GM18519 (cell line): ENCODE measurements around the gene NHSL1.

Experiments used
- ATAC-seq: cut with Tn5 transposase; IDR thresholded peaks from one replicate; pipeline ENCODE4 v1.9.1; 2021; ENCODE audit warnings: mild to moderate bottlenecking, moderate library complexity; ENCODE audit not compliant: unreplicated experiment, low FRiP score

NHSL1 gene

DNA sequence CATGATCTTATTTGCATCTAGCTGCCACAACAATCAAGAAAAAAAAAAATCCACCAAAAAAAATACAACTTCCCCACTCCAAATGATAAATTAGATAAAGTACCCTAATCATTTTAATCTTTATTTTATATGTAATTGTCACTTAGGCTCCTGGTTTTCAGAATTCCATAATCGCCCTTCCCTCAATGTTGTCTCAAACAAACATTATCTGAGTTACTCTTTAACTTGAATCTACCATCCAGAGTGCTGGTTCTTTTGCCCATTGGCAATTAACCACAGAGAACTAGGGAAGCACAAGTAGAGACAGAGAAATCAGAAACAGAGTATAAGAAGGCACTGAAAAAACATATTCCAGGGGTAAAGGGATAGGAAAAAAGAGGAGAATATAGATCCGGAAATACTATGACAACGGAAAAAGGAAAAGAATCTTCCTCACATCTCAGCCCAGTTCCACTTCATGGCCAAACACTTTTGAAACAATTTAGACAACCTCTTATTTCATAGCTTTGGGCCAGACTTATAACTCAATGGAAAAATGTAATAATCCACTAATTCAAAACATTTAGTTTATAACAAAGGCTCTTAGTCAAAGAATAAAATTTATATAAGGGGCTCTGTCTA is 861 bp upstream of the NHSL1 start:
- ATAC-seq: no peak

DNA sequence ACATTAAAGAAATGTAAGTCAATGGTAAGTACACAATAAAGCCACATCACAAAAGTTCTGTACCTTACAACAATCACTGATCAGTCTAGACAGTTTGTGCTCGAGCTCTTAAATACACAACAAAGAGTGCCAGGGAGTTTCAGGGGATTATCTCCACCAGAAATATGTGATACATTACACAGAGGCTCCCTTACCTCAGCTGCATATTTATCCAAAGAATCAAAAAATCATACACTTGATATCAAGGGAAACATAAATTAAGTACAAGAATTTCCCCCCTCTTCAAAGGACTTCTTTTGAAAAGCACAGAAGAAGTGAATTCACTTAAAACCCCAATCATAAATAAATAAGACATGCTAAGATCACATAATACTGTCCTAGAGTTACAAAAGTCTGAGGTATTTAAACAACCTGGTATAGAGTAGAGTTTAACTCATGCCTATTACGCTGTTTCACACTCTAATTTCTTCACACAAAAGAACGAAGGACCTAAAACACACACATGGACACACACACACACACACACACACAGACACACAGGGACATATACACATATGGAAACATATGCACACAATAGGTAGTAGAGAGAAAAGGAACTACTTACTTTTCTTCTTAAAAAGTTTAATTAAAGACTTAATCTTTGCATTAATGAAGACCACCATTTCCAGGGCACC is 528 bp downstream of the NHSL1 start:
- ATAC-seq: no peak

- ATAC-seq: no peak
Observed at GRCh38 chr6:138497286-138497685, 2.0 kb downstream of the NHSL1 start.

GRCh38 chr6:138494312-138494711 is 5.0 kb downstream of the NHSL1 start:
- ATAC-seq: no peak

DNA sequence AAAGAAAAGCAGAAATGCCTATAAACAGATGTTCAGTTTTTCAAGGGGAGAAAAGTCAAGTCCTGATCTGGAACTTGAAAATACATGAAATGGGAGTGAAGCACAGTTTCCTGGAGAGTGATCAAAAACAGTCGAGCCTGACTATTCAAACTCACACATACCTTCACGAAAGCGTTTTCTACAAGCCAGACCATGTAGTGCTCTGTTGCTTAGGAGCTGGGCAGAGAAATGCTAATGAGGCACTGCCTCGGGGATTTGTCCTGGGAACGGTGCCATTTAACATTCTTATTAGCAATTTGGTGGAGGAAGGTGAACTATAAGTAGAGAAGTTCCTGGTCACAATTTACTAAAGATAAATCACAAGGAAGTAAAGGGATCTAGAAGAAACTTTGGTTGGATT is 5.9 kb downstream of the NHSL1 start:
- no peak for ATAC-seq

GRCh38 chr6:138492871-138493270 is 6.4 kb downstream of the NHSL1 start:
- ATAC-seq: no peak

DNA sequence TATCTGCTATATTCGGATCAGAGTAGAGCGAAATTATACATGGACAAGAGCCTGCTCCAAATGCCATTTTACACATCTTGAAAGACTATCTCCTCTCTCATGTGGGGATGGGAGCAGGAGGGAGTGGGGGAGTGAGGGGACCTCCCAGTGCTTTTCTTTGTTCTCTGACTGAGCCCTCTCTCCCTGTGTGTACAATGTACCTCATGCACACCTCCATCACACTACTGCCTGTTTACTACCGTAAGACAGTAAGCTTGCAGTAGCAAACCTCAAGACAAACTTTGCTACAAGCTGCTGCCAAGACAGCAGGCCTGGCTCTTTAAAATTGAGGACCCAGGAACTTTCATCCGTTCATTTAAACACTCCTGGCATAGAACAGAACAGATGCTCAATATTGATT is 7.2 kb downstream of the NHSL1 start:
- ATAC-seq: no peak

DNA sequence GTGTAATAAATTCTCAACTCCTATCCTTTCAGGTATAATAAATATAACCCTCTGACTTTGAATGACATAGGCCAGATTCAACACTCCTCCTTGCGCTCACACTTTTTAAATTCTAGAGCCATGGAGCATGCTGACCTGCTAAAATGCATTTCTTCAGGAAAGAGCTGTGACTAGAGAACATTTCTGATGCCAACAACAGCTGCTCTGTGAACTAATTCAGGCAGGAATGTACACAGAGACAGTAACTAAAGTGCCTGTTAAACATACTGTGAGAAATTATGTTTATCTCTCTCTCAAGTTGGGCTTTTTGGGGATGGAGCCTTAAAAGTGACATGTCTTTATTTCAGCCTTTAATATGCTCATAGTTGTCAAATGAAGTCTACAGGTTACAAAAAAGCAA is 8.3 kb downstream of the NHSL1 start:
- ATAC-seq: no peak

- ATAC-seq: no peak
Observed at GRCh38 chr6:138489846-138490245, 9.4 kb downstream of the NHSL1 start.

- no peak for ATAC-seq
Observed at GRCh38 chr6:138487102-138487604, 12.1 kb downstream of the NHSL1 start.

GRCh38 chr6:138486249-138487101 is 12.8 kb downstream of the NHSL1 start:
- ATAC-seq: no peak

- ATAC-seq: no peak
Observed at GRCh38 chr6:138485586-138486248, 13.6 kb downstream of the NHSL1 start.

- ATAC-seq: no peak
Observed at GRCh38 chr6:138485005-138485545, 14.2 kb downstream of the NHSL1 start.

- no peak for ATAC-seq
Observed at GRCh38 chr6:138484018-138484731, 15.1 kb downstream of the NHSL1 start.

GRCh38 chr6:138482816-138483215 is 16.5 kb downstream of the NHSL1 start:
- ATAC-seq: no peak

DNA sequence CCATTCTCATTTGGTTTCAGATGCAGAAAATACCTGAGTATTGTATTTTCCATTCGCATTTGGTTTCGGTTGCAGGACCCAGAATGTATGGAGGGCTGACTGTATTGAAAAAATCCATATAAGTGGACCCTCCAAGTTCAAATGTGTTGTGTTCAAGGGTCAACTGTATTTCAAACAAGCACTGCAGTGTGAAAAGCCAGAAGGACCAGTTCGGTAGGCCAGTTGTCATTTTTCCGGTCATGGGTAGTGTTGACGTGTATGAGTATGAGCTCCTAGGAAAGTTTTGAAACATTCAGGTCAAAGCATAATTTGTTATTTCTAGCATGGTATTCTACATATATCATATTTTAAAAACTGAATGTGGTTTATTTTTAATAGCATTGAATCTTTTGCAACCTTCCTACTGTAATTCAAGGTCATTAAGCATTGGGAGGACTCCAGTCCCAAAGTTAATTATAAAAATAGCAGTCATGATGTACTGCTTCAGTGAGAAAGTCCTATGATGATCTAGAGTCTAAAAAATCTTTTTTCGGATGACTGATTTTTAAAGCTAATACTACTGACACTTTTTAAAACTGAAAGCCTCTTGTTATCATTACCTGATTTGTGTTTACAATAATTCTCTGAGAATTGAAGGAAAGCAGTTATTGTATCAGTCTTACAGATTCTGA is 18.9 kb downstream of the NHSL1 start:
- no peak for ATAC-seq

GRCh38 chr6:138477913-138478539 is 21.3 kb downstream of the NHSL1 start:
- ATAC-seq: no peak

DNA sequence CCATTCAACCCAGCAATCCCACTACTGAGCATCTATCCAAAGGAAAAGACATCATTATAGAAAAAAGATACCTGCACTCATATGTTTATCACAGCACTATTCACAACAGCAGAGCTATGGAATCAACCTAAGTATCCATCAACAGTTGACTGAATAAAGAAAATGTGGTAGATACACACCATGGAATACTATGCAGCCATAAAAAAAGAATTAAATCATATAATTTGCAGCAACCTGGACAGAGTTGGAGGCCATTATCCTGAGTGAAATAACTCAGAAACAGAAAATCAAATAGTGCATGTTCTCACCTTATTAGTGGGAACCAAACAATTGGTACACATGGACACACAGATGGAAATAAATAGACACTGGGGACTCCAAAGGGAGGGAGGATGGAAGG is 23.2 kb downstream of the NHSL1 start:
- no peak for ATAC-seq

DNA sequence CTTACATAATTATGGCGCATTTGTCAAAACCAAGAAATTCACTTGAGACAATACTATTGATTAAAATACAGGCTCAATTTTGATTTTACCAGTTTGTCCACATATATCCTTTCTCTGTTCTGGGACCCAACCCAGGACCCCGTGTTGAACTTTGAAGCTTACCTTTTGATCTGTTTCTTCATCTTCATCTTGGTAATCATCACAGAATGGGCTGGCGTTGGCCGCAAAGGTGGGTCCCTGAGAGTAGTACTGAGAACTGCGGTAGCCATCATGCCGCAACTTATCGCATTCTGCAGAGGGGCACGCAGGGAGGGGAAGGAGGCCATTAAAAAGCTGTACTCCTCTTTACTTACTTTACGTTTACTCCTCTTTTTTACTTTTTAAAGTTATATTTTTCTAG is 26.1 kb downstream of the NHSL1 start:
- ATAC-seq: no peak
